K562 (cell line): Measurements from ENCODE around the gene DET1. TPM values are rescaled to one million over a fixed set of nuclear protein-coding genes. Genes with fewer than 3 reads are reported as not detected.
"Not testable (repeated sequence)": the region's sequence is repeated elsewhere in the genome, so short reads cannot be mapped to it uniquely, and the experiment has no call there.

Experiments used
- ATAC-seq: fragments of 200-7000 bp; cut with Tn5 transposase; 3 replicates; pipeline ENCODE4 v1.9.1; 2020; ENCODE audit warnings: moderate library complexity
- BruUV-seq: library from RNA; stranded (reverse); fragments of 400-500 nt; replicated peaks from 2 replicates; lab custom pipeline; 2021; lab: Mats Ljungman, UMichigan
- CTCF ChIA-PET: fragments of 300-600 bp; formaldehyde crosslinking; extraction: SDS; loops from one replicate; lab custom pipeline; 2021; ENCODE audit warnings: low intra/inter-chr PET ratio; lab: Yijun Ruan, JAX
- POLR2A ChIA-PET: fragments of 300-600, 350-650 bp; sonication (Branson Sonifier 250); formaldehyde crosslinking; extraction: SDS; loops from one replicate; lab custom pipeline; 2021; ENCODE audit warnings: antibody characterized with exemption, inconsistent platforms; lab: Yijun Ruan, JAX
- DNase-seq, 4 experiments: peaks; one replicate each; pipeline versions ENCODE4 v3.0.0 to v3.0.0-alpha.2; 2011 to 2018; ENCODE audit warnings: low spot score in 3 of 4, mixed read lengths in 3 of 4; ENCODE audit errors: extremely low read depth in 1 of 4
- FAIRE-seq: peaks from 2 replicates; lab custom pipeline; 2011; peaks lifted over from hg19 to GRCh38; lab: Jason Lieb, UNC
- H2AFZ ChIP-seq: 2 replicates; pipeline ENCODE4 v1.6.0; 2011; ENCODE audit warnings: low read depth, low read length, control low read depth, inconsistent platforms
- H3K27ac ChIP-seq: fragments of 200-600 bp; 3 replicates; pipeline ENCODE4 v1.8.0; 2011; ENCODE audit warnings: low read depth, mild to moderate bottlenecking, control low read depth, inconsistent platforms, low read length, moderate library complexity, mixed read lengths; ENCODE audit errors: extremely low read depth
- H3K27me3 ChIP-seq, 2 experiments: fragments of 300-600 bp in 1 of 2; 2 replicates in 1 of 2; 3 replicates in 1 of 2; pipeline versions ENCODE4 v1.6.0 to v1.8.0; 2011; ENCODE audit warnings: inconsistent platforms in 2 of 2, low read length in 2 of 2, mild to moderate bottlenecking in 1 of 2, mixed read lengths in 1 of 2, moderate library complexity in 1 of 2; ENCODE audit not compliant: control insufficient read depth in 2 of 2, insufficient read depth in 2 of 2
- H3K36me3 ChIP-seq: fragments of 300-600 bp; 3 replicates; pipeline ENCODE4 v1.8.0; 2011; ENCODE audit warnings: mild to moderate bottlenecking, low read length, inconsistent platforms; ENCODE audit not compliant: control insufficient read depth, insufficient read depth
- H3K4me1 ChIP-seq, 2 experiments: fragments of 200-600 bp in 1 of 2; replicated peaks in 1 of 2; 2 replicates in 1 of 2; 3 replicates in 1 of 2; pipeline versions ENCODE4 v1.5.1 to v1.8.0; 2011; ENCODE audit warnings: inconsistent platforms in 2 of 2, low read length in 2 of 2, mild to moderate bottlenecking in 1 of 2, mixed read lengths in 1 of 2, moderate library complexity in 1 of 2; ENCODE audit not compliant: control insufficient read depth in 2 of 2, insufficient read depth in 2 of 2
- H3K4me2 ChIP-seq: 2 replicates; pipeline ENCODE4 v1.6.1; 2011; ENCODE audit warnings: low read length, control low read depth, inconsistent platforms, mixed read lengths; ENCODE audit not compliant: insufficient read depth
- H3K4me3 ChIP-seq: fragments of 200-600 bp; sonication (generic), shearing (Covaris generic); 2 replicates; pipeline ENCODE4 v1.5.1; 2016; ENCODE audit warnings: control low read depth, inconsistent platforms
- H3K79me2 ChIP-seq: fragments of 200-600 bp; 3 replicates; pipeline ENCODE4 v1.8.0; 2011; ENCODE audit warnings: low read length, inconsistent platforms; ENCODE audit not compliant: control insufficient read depth, insufficient read depth
- H3K9ac ChIP-seq, 2 experiments: 2 replicates each; pipeline versions ENCODE4 v1.6.0 to v1.6.1; 2011; ENCODE audit warnings: low read depth in 2 of 2, low read length in 2 of 2, control low read depth in 1 of 2, inconsistent platforms in 1 of 2, mild to moderate bottlenecking in 1 of 2, mixed read lengths in 1 of 2; ENCODE audit not compliant: insufficient read depth in 1 of 2
- H3K9me1 ChIP-seq: one replicate; pipeline ENCODE4 v1.6.0; 2011; ENCODE audit warnings: inconsistent platforms, mild to moderate bottlenecking, low read length, moderate library complexity; ENCODE audit not compliant: control insufficient read depth, insufficient read depth
- H3K9me3 ChIP-seq: replicated peaks from 2 replicates; pipeline ENCODE4 v1.5.1; 2011; ENCODE audit warnings: low read depth, low read length, inconsistent platforms; ENCODE audit not compliant: control insufficient read depth, insufficient read depth
- H4K20me1 ChIP-seq: replicated peaks from 2 replicates; pipeline ENCODE4 v1.6.1; 2011; ENCODE audit warnings: low read length, inconsistent platforms, mixed read lengths; ENCODE audit not compliant: control insufficient read depth, insufficient read depth
- ARID1B ChIP-seq: fragments of 450-650 bp; IDR thresholded peaks from 2 replicates; pipeline ENCODE4 v1.6.1; 2016; ENCODE audit warnings: antibody characterized with exemption, mild to moderate bottlenecking, inconsistent platforms
- C11orf30 ChIP-seq: fragments of 450-650 bp; IDR thresholded peaks from 2 replicates; pipeline ENCODE4 v1.6.1; 2016; ENCODE audit warnings: low read depth, mild to moderate bottlenecking
- DPF2 ChIP-seq: fragments of 450-650 bp; IDR thresholded peaks from 2 replicates; pipeline ENCODE4 v1.6.1; 2016
- FOXA3 ChIP-seq, 2 experiments: fragments of 450-650 bp in 1 of 2; sonication (generic) in 1 of 2; formaldehyde crosslinking; IDR thresholded peaks in 1 of 2; conservative IDR thresholded peaks in 1 of 2; 2 replicates each; pipeline versions ENCODE4 v1.4.0 to v1.8.0; 2020 to 2022; ENCODE audit warnings: mild to moderate bottlenecking in 2 of 2, missing genetic modification reagents in 1 of 2
- FOXK2 ChIP-seq, 2 experiments: fragments of 450-650 bp; IDR thresholded peaks in 1 of 2; conservative IDR thresholded peaks in 1 of 2; 2 replicates each; pipeline ENCODE4 v1.6.1; 2016; ENCODE audit warnings: low read depth in 2 of 2, mild to moderate bottlenecking in 1 of 2
- MAFG ChIP-seq: fragments of 450-650 bp; conservative IDR thresholded peaks from 2 replicates; pipeline ENCODE4 v1.6.1; 2016; ENCODE audit warnings: missing genetic modification characterization, missing compliant biosample characterization
- MEIS2 ChIP-seq: fragments of 450-650 bp; IDR thresholded peaks from 2 replicates; pipeline ENCODE4 v1.6.1; 2014; ENCODE audit warnings: mild to moderate bottlenecking; ENCODE audit not compliant: partially characterized antibody
- PKNOX1 ChIP-seq: fragments of 450-650 bp; IDR thresholded peaks from 2 replicates; pipeline ENCODE4 v1.6.1; 2016
- SMARCA4 ChIP-seq: fragments of 450-650 bp; IDR thresholded peaks from 2 replicates; pipeline ENCODE4 v1.6.1; 2016
- ZEB2 ChIP-seq: fragments of 450-650 bp; IDR thresholded peaks from 2 replicates; pipeline ENCODE4 v1.6.1; 2016
- ZNF316 ChIP-seq: fragments of 450-650 bp; IDR thresholded peaks from 2 replicates; pipeline ENCODE4 v1.6.1; 2016
- WGBS: fragments of 100-300 bp; shearing (Covaris generic); methylation state at CpG from one replicate; pipeline ENCODE4 v1.1.6; 2016; ENCODE audit warnings: low coverage, mixed read lengths; ENCODE audit not compliant: insufficient coverage; ENCODE audit errors: missing lambda C conversion rate; 5-methylcytosine and 5-hydroxymethylcytosine counted together
- in situ Hi-C: fragments of 300-500 bp; cut with MboI; formaldehyde crosslinking; loops from 4 replicates; pipeline ENCODE4 v1.15.0; 2018; ENCODE audit warnings: inconsistent platforms, mixed read lengths
- intact Hi-C: fragments of 100-400 bp; cut with micrococcal nuclease; formaldehyde crosslinking; loops from 2 replicates; pipeline ENCODE4 v1.14.2; 2022
- polyA plus RNA-seq, 8 experiments: library from polyadenylated mRNA; depleted of rRNA in 4 of 8; stranded (reverse) in 5 of 8; unstranded in 3 of 8; fragments of >200 nt; fragmentation: Nextera tagmentation in 2 of 8; fragmentation: Illumina TruSeq in 1 of 8; extraction: Ambion mirVana in 2 of 8; extraction: Trizol in 1 of 8; gene quantifications; 2 replicates each; pipeline versions ENCODE4 v1.2.1 to v1.2.3, GENCODE V29; 2011 to 2014; ENCODE audit warnings: inconsistent platforms in 1 of 8, missing spikeins in 1 of 8
- total RNA-seq, 7 experiments: library from RNA; depleted of rRNA in 6 of 7; stranded (reverse); fragments of >200 nt in 6 of 7; fragmentation: Illumina TruSeq in 2 of 7; extraction: Trizol in 2 of 7; gene quantifications; 2 replicates each; pipeline versions ENCODE4 v1.2.1 to v1.2.3, GENCODE V29; 2011 to 2021; ENCODE audit warnings: low replicate concordance in 1 of 7

Gene DET1
- total and polyA plus RNA-seq, 9 of the 15 experiments (the other 6 are each of a cell fraction or from before 2014, with no cell fraction given): 4.2 to 8.1 (median 6.0) TPM

DNA sequence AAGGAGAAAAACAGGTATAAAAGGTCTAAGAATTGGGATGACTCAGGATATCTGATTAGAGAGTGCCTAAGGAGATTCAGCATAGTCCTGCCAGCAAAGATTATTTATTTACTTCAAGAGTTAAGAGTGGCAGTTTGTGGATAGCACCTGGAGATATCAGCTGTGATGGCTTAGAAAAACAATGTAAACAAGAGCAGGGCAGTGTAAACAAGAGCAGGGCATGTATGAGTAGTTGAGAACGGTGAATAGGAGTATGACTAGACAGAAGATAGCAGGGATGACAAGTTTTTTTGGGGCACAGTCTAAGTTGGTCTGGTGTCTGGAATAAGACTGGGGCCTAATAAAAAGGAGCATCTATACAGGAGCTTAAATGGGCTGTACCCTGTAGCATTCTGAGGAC lies 1.5 kb upstream of the DET1 start:
- FAIRE-seq, in situ Hi-C loops, H3K9me1 ChIP-seq, H3K4me2 ChIP-seq, H3K27me3 ChIP-seq, CTCF ChIA-PET, BruUV-seq, H3K27ac ChIP-seq, H3K9ac ChIP-seq, H3K9me3 ChIP-seq, POLR2A ChIA-PET, DNase-seq, H3K36me3 ChIP-seq: not testable (repeated sequence)
- 0% methylated on average over 1 of the region's 1 CpG for WGBS
- Histone ChIP-seq H3K4me1 (peaks cover 6 to 26% of the 10 kb centered on the region in 2 experiments; a peak in 4 of 5 replicates), H3K79me2 (peaks cover 24% of the 10 kb centered on the region; the same call in 2 of the 3 replicates)
- TF ChIP-seq MEIS2 (peak; percentile 10), SMARCA4 (0 out of 2 replicates have a peak, but pooled peaks have one; percentile 47), FOXA3 (CRISPR knock-in tag; conservative IDR thresholded peaks at IDR 0.05 in 1 of 2, IDR thresholded peaks at IDR 0.05 in 1 of 2) (peak in 1 of 2 experiments; percentile 72; a peak in 2 of 4 replicates), PKNOX1 (peak; percentile 32; the same call in 1 of the 2 replicates), ARID1B (peak; percentile 46; the same call in 1 of the 2 replicates), C11orf30 (peak; percentile 51), DPF2 (peak; percentile 57), MAFG (tag) (peak; percentile 60; the same call in 1 of the 2 replicates), FOXK2 (conservative IDR thresholded peaks at IDR 0.05 in 1 of 2, IDR thresholded peaks at IDR 0.05 in 1 of 2; ENCODE audit: low read depth in 2 of 2) (peak; percentile 84 to 92), ZNF316 (peak; percentile 57; the same call in 1 of the 2 replicates), ZEB2 (0 out of 2 replicates have a peak, but pooled peaks have one; percentile 38)
- TF ChIP-seq, all 486 proteins: peak for 11; not testable (repeated sequence) for 475
- H2AFZ ChIP-seq, intact Hi-C loops, H4K20me1 ChIP-seq, ATAC-seq, H3K4me3 ChIP-seq: not testable (repeated sequence)
